Measurements from ENCODE around the gene RBM10.

RBM10 gene

DNA sequence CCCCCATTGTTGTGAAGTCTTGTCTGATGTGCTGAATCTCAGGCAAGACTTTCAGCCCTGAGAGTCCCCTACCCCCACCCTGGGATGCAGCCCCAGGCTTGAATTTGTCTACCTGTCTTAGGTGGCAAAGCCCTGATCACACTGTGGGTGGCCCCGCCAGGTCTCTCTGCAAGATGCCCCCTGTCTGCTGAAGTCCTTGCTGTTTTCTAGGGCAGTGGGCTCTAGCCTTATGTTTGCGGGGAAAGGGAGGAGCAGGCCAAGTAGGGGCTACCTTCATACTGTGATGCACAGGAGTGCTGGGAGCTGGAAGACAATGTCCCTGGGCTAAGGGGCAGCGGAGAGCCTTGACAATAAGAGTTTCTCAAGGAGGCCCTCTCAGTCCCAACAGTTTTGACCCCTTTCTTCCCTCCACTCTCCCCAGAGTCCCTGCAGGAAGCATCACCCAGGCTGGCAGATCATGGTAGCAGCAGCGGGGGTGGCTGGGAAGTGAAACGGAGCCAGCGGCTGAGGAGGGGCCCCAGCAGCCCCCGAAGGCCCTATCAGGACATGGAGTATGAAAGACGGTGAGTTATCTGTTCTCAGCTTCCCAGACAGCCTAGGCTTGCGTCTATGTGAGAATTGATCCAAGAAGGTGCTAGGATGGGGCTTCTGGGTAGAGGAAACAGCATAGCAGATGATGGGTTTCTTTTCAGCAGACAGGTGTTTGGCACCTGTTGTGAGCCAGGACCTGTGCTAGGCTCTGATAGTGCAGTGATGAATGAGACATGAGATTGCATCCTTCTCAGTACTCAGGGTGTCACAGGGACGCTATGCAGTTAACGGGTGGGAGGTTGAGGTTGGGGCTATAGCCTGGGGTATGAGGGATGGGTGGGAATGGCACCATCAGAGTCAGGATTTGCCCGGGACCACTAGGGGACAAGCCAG, 2.2 kb downstream of the RBM10 start:
- FAIRE-seq, result no peak

DNA sequence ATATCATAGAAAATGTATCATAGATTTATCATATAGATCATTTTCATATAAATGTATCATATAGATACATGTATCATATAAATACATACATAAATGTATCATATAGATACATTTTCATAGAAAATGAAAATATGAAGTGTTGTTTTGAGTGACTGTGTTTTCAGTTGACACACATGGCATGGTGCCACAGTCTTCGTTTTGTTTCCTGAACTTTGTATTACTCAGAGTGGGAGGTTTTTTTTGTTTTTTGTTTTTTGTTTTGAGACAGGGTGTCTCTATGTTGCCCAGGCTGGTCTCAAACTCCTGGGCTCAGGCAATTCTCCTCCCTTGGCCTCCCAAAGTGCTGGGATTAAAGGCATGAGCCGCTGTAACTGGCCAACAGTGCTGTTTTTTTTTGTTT, 3.9 kb downstream of the RBM10 start:
- FAIRE-seq, result no peak

- no peak for FAIRE-seq
These were observed 6.4 kb downstream of the RBM10 start for GRCh38 chrX:47151435-47151834.

GRCh38 chrX:47156611-47157520, 11.8 kb downstream of the RBM10 start:
- no peak for FAIRE-seq

DNA sequence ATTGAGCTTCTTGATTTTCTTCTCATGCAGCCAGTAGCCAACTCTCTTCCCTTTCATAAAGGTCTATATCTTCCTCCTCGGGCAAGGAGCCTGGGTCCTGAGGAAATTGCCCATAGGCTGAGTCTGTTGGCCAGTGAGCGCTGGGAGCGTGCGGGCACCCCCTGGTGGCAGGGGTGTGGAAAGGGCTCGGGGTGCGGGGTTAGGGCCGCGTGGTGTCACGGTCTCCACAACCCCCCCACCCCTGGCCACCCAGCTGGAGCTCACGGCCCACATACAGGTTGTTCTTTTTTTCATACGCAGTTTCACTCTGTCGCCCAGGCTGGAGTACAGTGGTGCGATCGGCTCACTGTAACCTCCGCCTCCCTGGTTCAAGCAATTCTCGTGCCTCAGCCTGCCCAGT, 13.1 kb downstream of the RBM10 start:
- FAIRE-seq, result no peak

GRCh38 chrX:47158781-47159180, 13.8 kb downstream of the RBM10 start:
- no peak for FAIRE-seq

- FAIRE-seq, result no peak
These were observed 15.8 kb downstream of the RBM10 start for GRCh38 chrX:47160781-47161180.

DNA sequence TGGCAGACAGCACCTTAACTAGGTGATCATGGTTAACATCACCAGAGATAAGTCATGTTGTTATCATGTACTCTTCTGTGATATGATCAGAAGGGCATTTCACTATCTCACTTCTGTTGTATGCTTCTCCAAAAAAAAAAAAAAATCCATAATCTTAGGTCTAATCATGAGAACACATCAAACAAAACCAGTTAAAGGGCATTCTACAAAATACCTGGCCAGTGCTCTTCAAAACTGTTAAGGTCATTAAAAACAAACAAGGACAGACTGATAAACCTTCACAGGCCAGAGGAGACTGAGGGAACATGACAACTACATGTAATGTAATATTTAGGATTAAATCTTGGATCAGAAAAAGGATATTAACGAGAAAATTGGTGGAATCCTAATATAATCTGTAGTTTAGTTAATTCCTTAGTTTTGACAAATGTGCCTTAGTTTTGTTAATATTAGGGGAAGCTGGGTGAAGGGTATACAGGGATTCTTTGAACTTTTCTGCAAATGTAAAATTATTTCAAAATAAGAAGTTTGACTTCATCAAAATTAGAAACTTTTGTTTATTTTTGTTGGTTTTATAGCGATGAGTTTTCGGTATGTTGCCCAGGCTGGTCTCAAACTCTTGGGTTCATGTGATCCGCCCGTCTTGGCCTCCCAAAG, 18.0 kb downstream of the RBM10 start:
- no peak for FAIRE-seq

- no peak for FAIRE-seq
These were observed 19.4 kb downstream of the RBM10 start for GRCh38 chrX:47164420-47164819.

DNA sequence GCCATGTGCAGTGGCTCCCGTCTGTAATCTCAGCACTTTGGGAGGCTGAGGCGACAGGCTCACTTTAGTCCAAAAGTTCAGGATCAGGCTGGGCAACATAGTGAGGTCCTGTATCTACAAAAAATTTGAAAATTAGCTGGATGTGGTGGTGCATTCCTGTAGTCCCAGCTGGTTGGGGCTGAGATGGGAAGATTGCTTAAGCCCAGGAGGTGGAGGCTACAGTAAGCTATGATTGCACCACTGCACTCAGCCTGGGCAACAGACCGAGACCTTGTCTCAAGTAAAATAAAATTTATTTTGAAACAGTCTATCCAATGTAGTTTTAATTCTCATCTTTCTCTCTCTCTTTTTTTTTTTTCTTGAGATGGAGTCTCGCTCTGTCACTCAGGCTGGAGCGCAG, 21.1 kb downstream of the RBM10 start:
- no peak for FAIRE-seq

DNA sequence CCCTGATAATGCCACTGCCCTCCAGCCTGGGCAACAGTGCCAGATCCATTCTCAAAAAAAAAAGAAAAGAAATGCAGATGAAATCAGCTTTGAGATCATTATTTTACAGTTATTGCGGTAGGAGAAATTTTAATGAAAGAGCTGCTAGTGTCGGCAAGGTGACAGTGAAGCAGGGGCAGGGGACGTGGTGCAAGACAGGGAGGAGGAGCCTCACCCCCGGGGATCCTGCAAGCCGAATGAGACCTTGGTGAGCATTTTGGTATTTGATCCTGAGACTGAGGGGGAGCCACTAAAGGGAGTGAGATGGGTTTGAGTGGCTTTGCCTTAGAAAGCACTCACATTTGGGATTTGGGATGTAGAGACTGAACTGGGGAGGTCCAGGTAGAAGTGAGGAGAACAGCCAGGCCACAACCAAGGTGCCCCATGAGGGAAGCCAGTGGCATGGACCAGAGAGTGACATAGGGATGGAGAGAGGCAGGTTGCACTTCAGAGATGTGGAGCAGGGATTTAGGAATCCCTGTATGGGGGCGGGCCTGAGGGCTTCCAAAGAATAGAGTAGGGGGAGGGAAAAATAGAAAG, 23.6 kb downstream of the RBM10 start:
- no peak for FAIRE-seq

DNA sequence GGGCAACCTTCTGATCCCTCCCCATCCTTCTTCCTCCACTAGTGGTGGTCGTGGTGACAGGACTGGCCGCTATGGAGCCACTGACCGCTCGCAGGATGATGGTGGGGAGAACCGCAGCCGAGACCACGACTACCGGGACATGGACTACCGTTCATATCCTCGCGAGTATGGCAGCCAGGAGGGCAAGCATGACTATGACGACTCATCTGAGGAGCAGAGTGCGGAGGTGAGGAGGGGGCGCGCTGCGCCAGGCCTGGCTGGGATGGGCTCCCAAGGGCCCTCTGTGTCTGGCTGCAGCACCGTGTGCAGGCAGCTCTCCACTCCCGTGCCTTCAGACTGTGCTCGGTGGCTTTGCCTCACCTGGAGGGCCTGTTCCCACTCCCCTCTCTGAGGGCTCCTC, 24.3 kb downstream of the RBM10 start:
- no peak for FAIRE-seq

DNA sequence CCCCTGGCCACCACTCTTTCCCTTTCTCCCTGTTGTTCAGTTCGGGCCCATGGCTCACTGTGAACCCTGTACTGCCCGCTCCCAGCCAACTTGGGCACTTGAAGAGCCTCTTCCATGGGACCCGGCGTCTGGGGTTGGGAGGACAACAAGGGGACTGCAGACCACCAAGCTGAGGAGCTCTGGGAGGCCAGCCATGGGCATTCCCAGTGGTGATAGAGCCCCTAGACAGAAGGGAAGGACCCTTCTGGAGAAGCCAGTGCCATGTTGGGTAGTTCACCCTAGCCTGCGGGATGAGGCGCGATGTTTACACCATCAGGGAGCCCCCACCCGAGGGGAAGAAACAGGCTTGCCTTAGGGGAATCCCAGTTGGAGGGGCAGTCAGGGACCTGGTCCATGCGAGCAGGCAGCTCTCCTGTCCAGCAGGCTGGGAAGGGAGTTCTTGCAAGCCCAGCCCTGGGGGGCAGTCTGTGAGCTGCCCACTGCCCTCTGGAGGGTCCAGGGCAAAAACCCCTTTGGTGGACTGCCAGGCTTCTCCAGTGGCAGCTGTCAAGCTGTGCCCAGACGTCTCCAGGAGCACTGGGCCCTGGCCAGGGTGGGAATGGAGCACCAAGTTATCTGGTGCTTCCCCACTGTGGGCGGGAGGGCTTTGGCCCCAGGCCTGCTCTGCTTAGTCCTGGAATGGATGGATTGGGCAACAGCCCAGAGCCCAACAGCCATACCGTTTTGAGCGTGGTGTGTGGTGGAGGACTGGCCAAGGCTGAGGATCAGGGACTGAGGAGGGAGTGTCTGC, 24.9 kb downstream of the RBM10 start:
- FAIRE-seq, result no peak

DNA sequence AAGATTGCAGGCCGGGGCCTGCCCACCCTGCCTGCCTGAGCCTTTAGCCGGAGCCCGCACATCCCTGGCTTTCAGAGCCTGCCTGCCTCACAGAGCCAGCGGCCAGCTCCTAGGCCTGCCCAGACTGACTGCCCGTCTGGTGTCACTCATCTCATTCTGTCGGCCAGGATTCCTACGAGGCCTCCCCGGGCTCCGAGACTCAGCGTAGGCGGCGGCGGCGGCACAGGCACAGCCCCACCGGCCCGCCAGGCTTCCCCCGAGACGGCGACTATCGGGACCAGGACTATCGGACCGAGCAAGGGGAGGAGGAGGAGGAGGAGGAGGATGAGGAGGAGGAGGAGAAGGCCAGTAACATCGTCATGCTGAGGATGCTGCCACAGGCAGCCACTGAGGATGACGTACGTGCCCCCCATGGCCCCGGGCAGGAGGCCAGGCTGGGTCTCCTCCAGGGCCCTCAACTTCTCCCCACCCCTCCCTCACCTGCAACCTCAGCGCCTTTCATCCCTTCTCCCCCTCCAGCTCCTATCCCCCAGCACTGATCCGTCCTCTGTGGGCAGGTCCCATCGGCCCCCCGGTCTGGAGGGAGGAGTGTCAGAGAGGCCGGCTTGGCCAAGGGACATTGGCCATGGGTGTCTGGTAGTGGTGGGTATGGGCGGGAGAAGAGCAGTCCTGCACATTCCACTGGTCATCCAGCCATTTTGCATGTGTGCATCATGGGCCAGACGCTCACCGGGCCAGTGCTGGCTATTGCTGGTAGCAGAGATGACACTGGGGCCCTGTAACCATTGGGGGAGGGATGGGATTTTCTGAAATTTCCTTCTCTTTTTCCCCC, 26.1 kb downstream of the RBM10 start:
- FAIRE-seq, result no peak

DNA sequence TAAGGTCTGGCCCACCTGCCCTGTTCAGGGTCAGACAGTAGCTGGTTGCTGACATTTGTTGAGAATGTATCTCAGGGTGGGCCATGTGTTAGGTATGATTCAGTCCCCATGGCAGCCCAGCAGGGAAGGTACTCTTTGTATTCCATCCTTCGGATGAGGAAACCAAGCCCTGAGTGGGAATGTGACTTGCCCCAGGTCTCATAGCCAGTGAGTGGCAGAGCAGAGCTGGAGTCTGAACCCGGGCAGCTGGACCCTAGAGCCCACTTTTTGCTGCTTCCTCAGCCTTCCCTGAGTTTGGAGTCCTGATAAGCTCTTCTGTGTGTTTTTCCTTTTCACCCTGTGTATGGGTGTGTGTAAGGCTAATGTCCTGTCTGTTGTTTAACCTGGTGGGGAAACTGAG, 27.0 kb downstream of the RBM10 start:
- no peak for FAIRE-seq

DNA sequence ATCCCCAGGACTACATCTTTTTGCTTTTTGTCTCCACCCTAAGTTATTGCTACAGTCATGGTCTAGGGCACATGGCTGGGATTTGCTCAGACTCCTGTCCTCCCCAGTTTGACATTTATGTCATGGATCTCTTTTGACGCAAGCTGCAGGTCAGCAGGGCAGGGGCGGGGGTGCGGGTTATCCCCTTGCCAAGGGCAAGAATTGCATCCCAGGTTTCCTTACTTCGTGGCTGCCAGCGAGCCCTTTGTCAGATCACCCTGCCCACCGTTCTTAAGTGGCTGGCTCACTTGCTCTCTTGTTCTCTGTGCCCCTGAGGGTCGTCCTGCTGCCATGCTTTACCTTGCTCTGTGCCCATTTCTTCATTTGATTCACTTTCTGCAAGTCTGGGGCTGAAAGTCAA, 27.5 kb downstream of the RBM10 start:
- FAIRE-seq, result no peak

GRCh38 chrX:47172971-47173792, 28.2 kb downstream of the RBM10 start:
- FAIRE-seq, result no peak

GRCh38 chrX:47174376-47174775, 29.4 kb downstream of the RBM10 start:
- no peak for FAIRE-seq

GRCh38 chrX:47174846-47175587, 30.0 kb downstream of the RBM10 start:
- FAIRE-seq, result no peak

DNA sequence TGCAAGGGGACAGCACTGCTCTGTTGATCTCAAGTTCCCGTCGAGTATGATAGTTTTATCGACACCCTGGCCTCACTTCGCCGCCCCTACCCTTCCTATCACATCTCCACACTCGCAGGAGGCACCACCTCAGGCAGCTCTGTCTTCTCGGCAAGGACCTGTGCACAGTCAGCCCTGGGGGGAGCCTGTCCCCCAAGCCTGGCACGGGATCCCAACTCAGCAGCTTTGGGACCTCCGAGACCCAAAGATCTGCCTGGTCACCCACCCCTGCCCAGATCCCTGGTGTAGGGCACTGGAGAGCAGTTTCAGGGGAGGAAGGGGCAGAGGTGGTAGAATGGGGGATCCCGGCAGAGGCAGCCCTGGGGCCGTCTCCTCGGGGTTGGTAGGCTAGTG, 30.6 kb downstream of the RBM10 start:
- no peak for FAIRE-seq
